Putamen (tissue), 1 donor: ENCODE measurements around the gene CCNQ.

Experiments
- DNase-seq: peaks from one replicate; pipeline ENCODE4 v3.0.0-alpha.2; 2016; ENCODE audit warnings: low spot score

CCNQ gene

GRCh38 chrX:153637121-153638040 lies 38.4 kb upstream of the CCNQ start:
- DNase-seq = no peak

- DNase-seq = no peak
These were observed 37.8 kb upstream of the CCNQ start for GRCh38 chrX:153636716-153637115.

GRCh38 chrX:153635788-153636668 lies 37.1 kb upstream of the CCNQ start:
- no peak for DNase-seq

- DNase-seq = no peak
These were observed 36.4 kb upstream of the CCNQ start for GRCh38 chrX:153635388-153635787.

- DNase-seq = no peak
These were observed 35.9 kb upstream of the CCNQ start for GRCh38 chrX:153634832-153635231.

GRCh38 chrX:153634236-153634635 lies 35.3 kb upstream of the CCNQ start:
- no peak for DNase-seq

- DNase-seq = no peak
These were observed 34.8 kb upstream of the CCNQ start for GRCh38 chrX:153633607-153634180.

- DNase-seq = no peak
These were observed 34.1 kb upstream of the CCNQ start for GRCh38 chrX:153633048-153633447.

GRCh38 chrX:153632595-153632946 lies 33.6 kb upstream of the CCNQ start:
- no peak for DNase-seq

GRCh38 chrX:153631907-153632594 lies 33.1 kb upstream of the CCNQ start:
- DNase-seq = no peak

- DNase-seq = no peak
These were observed 32.4 kb upstream of the CCNQ start for GRCh38 chrX:153631346-153631745.

- no peak for DNase-seq
These were observed 29.7 kb upstream of the CCNQ start for GRCh38 chrX:153628665-153629064.

- no peak for DNase-seq
These were observed 29.2 kb upstream of the CCNQ start for GRCh38 chrX:153628129-153628528.

GRCh38 chrX:153627675-153628111 lies 28.8 kb upstream of the CCNQ start:
- DNase-seq = no peak

GRCh38 chrX:153626863-153627674 lies 28.1 kb upstream of the CCNQ start:
- DNase-seq = no peak

- no peak for DNase-seq
These were observed 27.2 kb upstream of the CCNQ start for GRCh38 chrX:153626025-153626633.

GRCh38 chrX:153625271-153626024 lies 26.5 kb upstream of the CCNQ start:
- no peak for DNase-seq

GRCh38 chrX:153624196-153625091 lies 25.5 kb upstream of the CCNQ start:
- no peak for DNase-seq
